SK-N-SH treated with all-trans-retinoic acid at 6 μM for 48 hours (cell line): ENCODE results near the gene KDR.

Experiments used
- ATAC-seq: fragments of 200-7000 bp; cut with Tn5 transposase; 3 replicates; pipeline ENCODE4 v1.9.1; 2020; ENCODE audit warnings: mild to moderate bottlenecking, moderate library complexity
- ARNTL ChIP-seq: fragments of 450-650 bp; formaldehyde crosslinking; IDR thresholded peaks from 2 replicates; pipeline ENCODE4 v1.5.0; 2020; ENCODE audit warnings: low read depth, mild to moderate bottlenecking, moderate library complexity, borderline replicate concordance
- BACH2 ChIP-seq: fragments of 250-450 bp; sonication (Bioruptor Pico); IDR thresholded peaks from 2 replicates; pipeline ENCODE4 v1.9.0; 2021; ENCODE audit warnings: mild to moderate bottlenecking, borderline replicate concordance
- CSDC2 ChIP-seq: fragments of 250-450 bp; sonication (Bioruptor Pico); IDR thresholded peaks from 2 replicates; pipeline ENCODE4 v1.5.0; 2020; ENCODE audit warnings: mild to moderate bottlenecking, moderate library complexity
- GLIS3 ChIP-seq: fragments of 250-450 bp; sonication (Bioruptor Pico); IDR thresholded peaks from 2 replicates; pipeline ENCODE4 v1.5.0; 2020; ENCODE audit warnings: mild to moderate bottlenecking, moderate library complexity
- ISL1 ChIP-seq: fragments of 250-450 bp; sonication (Bioruptor Pico); IDR thresholded peaks from 2 replicates; pipeline ENCODE4 v2.1.2; 2022; ENCODE audit warnings: mild to moderate bottlenecking, moderate library complexity
- OSR1 ChIP-seq: fragments of 250-450 bp; sonication (Bioruptor Pico); IDR thresholded peaks from 2 replicates; pipeline ENCODE4 v1.8.0; 2022; ENCODE audit warnings: moderate library complexity, mild to moderate bottlenecking, inconsistent platforms
- PPARA ChIP-seq: fragments of 250-450 bp; sonication (Bioruptor Pico); IDR thresholded peaks from 2 replicates; pipeline ENCODE4 v1.5.0; 2020; ENCODE audit warnings: mild to moderate bottlenecking, borderline replicate concordance
- RARB ChIP-seq: fragments of 250-450 bp; sonication (Bioruptor Pico); IDR thresholded peaks from 2 replicates; pipeline ENCODE4 v1.8.0; 2021; ENCODE audit warnings: mild to moderate bottlenecking, moderate library complexity
- SNAI2 ChIP-seq: fragments of 250-450 bp; sonication (Bioruptor Pico); IDR thresholded peaks from 2 replicates; pipeline ENCODE4 v1.5.0; 2020; ENCODE audit warnings: mild to moderate bottlenecking, moderate library complexity
- TCF4 ChIP-seq: fragments of 250-450 bp; sonication (Bioruptor Pico); IDR thresholded peaks from 2 replicates; pipeline ENCODE4 v1.8.0; 2021; ENCODE audit warnings: mild to moderate bottlenecking, moderate library complexity, borderline replicate concordance
- TOX ChIP-seq: fragments of 250-450 bp; sonication (Bioruptor Pico); IDR thresholded peaks from 2 replicates; pipeline ENCODE4 v1.8.0; 2021; ENCODE audit warnings: mild to moderate bottlenecking, moderate library complexity, borderline replicate concordance
- ZFP3 ChIP-seq: fragments of 250-450 bp; sonication (Bioruptor Pico); IDR thresholded peaks from 2 replicates; pipeline ENCODE4 v1.5.0; 2020; ENCODE audit warnings: mild to moderate bottlenecking, moderate library complexity
- ZFP30 ChIP-seq: fragments of 450-650 bp; formaldehyde crosslinking; IDR thresholded peaks from 2 replicates; pipeline ENCODE4 v1.5.0; 2022; ENCODE audit warnings: mild to moderate bottlenecking, moderate library complexity
- ZNF565 ChIP-seq: fragments of 450-650 bp; formaldehyde crosslinking; conservative IDR thresholded peaks from 2 replicates; pipeline ENCODE4 v1.5.0; 2020; ENCODE audit warnings: low read depth, mild to moderate bottlenecking, moderate library complexity
- ZNF70 ChIP-seq: fragments of 450-650 bp; formaldehyde crosslinking; IDR thresholded peaks from 2 replicates; pipeline ENCODE4 v1.5.0; 2020; ENCODE audit warnings: mild to moderate bottlenecking, moderate library complexity
- ZNF8 ChIP-seq: fragments of 450-650 bp; formaldehyde crosslinking; IDR thresholded peaks from 2 replicates; pipeline ENCODE4 v1.5.0; 2020; ENCODE audit warnings: mild to moderate bottlenecking, moderate library complexity
- TF ChIP-seq, protein P1 (sequence below): fragments of 250-450 bp; sonication (Bioruptor Pico); IDR thresholded peaks from 2 replicates; pipeline ENCODE4 v1.5.1; 2020; ENCODE audit warnings: low read depth, mild to moderate bottlenecking, moderate library complexity
- TF ChIP-seq, protein P2 (sequence below): fragments of 250-450 bp; sonication (Bioruptor Pico); IDR thresholded peaks from 2 replicates; pipeline ENCODE4 v1.8.0; 2020; ENCODE audit warnings: mild to moderate bottlenecking, moderate library complexity, borderline replicate concordance
- TF ChIP-seq, protein P3 (sequence below): fragments of 250-450 bp; sonication (Bioruptor Pico); IDR thresholded peaks from 2 replicates; pipeline ENCODE4 v1.5.0; 2020; ENCODE audit warnings: mild to moderate bottlenecking, moderate library complexity
- TF ChIP-seq, protein P4 (sequence below): fragments of 250-450 bp; sonication (Bioruptor Pico); IDR thresholded peaks from 2 replicates; pipeline ENCODE4 v1.5.1; 2021; ENCODE audit warnings: mild to moderate bottlenecking, moderate library complexity
- TF ChIP-seq, protein P5 (sequence below): fragments of 250-450 bp; sonication (Bioruptor Pico); IDR thresholded peaks from 2 replicates; pipeline ENCODE4 v1.8.0; 2021; ENCODE audit warnings: low read depth, mild to moderate bottlenecking, moderate library complexity, borderline replicate concordance

Gene KDR

DNA sequence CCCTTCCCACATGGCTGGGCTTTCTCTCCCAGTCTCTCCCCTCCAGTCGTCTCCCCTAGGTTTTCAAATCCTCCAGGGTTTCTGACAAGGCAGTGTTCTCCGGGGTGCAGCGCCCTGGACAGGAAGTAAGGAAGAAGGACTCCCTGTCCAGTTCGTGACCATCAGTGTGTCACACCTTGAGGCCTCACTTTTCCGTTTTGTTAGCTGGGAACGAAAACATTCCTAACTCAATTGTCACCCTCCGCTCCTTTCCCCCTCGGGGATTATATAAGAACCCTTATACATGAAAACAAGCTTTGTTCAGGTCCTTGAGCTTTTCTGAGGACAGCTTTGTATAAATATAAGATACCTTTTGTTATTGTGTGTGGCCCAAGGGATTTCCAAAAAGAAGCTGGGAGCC, 92.1 kb downstream of the KDR start:
- no peak for ATAC-seq

DNA sequence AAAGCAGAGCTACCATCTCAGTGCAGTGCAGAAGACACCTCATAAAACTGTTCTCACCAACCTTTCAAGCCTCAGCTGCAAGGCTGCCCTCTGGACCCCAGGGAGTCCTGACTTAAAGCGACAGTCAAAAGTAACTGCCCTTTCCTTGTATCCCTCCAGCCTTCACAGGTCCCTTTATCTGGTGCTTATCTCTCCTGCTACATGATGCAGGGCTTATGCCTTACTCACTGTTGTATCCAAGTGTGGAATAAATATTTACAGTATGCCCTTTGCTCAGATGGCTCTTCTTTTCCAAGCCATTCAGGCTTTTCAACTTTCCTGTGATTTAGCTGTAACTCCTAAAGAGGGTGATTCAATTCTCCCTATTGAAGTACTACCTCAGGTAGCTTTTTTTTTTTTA, 92.6 kb downstream of the KDR start:
- TF ChIP-seq, protein P1, sequence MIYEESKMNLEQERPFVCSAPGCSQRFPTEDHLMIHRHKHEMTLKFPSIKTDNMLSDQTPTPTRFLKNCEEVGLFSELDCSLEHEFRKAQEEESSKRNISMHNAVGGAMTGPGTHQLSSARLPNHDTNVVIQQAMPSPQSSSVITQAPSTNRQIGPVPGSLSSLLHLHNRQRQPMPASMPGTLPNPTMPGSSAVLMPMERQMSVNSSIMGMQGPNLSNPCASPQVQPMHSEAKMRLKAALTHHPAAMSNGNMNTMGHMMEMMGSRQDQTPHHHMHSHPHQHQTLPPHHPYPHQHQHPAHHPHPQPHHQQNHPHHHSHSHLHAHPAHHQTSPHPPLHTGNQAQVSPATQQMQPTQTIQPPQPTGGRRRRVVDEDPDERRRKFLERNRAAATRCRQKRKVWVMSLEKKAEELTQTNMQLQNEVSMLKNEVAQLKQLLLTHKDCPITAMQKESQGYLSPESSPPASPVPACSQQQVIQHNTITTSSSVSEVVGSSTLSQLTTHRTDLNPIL (CRISPR knock-in tag), result no peak
- TF ChIP-seq TCF4 (no peak), RARB (no peak), PPARA (CRISPR knock-in tag) (no peak), ZNF8 (CRISPR knock-in tag) (no peak), OSR1 (CRISPR knock-in tag) (no peak), SNAI2 (CRISPR knock-in tag) (no peak), ZFP30 (CRISPR knock-in tag) (no peak), CSDC2 (CRISPR knock-in tag) (no peak), ZNF565 (no peak), ARNTL (no peak), ZNF70 (CRISPR knock-in tag) (no peak), TOX (CRISPR knock-in tag) (no peak), ZFP3 (CRISPR knock-in tag) (no peak), BACH2 (CRISPR knock-in tag) (no peak), GLIS3 (CRISPR knock-in tag) (no peak)
- TF ChIP-seq, protein P2, sequence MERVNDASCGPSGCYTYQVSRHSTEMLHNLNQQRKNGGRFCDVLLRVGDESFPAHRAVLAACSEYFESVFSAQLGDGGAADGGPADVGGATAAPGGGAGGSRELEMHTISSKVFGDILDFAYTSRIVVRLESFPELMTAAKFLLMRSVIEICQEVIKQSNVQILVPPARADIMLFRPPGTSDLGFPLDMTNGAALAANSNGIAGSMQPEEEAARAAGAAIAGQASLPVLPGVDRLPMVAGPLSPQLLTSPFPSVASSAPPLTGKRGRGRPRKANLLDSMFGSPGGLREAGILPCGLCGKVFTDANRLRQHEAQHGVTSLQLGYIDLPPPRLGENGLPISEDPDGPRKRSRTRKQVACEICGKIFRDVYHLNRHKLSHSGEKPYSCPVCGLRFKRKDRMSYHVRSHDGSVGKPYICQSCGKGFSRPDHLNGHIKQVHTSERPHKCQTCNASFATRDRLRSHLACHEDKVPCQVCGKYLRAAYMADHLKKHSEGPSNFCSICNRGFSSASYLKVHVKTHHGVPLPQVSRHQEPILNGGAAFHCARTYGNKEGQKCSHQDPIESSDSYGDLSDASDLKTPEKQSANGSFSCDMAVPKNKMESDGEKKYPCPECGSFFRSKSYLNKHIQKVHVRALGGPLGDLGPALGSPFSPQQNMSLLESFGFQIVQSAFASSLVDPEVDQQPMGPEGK (CRISPR knock-in tag), result no peak
- TF ChIP-seq, protein P3, sequence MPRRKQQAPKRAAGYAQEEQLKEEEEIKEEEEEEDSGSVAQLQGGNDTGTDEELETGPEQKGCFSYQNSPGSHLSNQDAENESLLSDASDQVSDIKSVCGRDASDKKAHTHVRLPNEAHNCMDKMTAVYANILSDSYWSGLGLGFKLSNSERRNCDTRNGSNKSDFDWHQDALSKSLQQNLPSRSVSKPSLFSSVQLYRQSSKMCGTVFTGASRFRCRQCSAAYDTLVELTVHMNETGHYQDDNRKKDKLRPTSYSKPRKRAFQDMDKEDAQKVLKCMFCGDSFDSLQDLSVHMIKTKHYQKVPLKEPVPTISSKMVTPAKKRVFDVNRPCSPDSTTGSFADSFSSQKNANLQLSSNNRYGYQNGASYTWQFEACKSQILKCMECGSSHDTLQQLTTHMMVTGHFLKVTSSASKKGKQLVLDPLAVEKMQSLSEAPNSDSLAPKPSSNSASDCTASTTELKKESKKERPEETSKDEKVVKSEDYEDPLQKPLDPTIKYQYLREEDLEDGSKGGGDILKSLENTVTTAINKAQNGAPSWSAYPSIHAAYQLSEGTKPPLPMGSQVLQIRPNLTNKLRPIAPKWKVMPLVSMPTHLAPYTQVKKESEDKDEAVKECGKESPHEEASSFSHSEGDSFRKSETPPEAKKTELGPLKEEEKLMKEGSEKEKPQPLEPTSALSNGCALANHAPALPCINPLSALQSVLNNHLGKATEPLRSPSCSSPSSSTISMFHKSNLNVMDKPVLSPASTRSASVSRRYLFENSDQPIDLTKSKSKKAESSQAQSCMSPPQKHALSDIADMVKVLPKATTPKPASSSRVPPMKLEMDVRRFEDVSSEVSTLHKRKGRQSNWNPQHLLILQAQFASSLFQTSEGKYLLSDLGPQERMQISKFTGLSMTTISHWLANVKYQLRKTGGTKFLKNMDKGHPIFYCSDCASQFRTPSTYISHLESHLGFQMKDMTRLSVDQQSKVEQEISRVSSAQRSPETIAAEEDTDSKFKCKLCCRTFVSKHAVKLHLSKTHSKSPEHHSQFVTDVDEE (CRISPR knock-in tag), result no peak
- TF ChIP-seq, protein P4, sequence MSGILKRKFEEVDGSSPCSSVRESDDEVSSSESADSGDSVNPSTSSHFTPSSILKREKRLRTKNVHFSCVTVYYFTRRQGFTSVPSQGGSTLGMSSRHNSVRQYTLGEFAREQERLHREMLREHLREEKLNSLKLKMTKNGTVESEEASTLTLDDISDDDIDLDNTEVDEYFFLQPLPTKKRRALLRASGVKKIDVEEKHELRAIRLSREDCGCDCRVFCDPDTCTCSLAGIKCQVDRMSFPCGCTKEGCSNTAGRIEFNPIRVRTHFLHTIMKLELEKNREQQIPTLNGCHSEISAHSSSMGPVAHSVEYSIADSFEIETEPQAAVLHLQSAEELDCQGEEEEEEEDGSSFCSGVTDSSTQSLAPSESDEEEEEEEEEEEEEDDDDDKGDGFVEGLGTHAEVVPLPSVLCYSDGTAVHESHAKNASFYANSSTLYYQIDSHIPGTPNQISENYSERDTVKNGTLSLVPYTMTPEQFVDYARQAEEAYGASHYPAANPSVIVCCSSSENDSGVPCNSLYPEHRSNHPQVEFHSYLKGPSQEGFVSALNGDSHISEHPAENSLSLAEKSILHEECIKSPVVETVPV (CRISPR knock-in tag), result no peak
- TF ChIP-seq, protein P5, sequence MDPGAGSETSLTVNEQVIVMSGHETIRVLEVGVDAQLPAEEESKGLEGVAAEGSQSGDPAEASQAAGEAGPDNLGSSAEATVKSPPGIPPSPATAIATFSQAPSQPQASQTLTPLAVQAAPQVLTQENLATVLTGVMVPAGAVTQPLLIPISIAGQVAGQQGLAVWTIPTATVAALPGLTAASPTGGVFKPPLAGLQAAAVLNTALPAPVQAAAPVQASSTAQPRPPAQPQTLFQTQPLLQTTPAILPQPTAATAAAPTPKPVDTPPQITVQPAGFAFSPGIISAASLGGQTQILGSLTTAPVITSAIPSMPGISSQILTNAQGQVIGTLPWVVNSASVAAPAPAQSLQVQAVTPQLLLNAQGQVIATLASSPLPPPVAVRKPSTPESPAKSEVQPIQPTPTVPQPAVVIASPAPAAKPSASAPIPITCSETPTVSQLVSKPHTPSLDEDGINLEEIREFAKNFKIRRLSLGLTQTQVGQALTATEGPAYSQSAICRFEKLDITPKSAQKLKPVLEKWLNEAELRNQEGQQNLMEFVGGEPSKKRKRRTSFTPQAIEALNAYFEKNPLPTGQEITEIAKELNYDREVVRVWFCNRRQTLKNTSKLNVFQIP (CRISPR knock-in tag), result no peak
- TF ChIP-seq, all 23 proteins: peak for 0
- no peak for ATAC-seq

More for the DNA sequence above, 92.1 kb downstream of the KDR start:
- TF ChIP-seq BACH2 (CRISPR knock-in tag), result no peak

DNA sequence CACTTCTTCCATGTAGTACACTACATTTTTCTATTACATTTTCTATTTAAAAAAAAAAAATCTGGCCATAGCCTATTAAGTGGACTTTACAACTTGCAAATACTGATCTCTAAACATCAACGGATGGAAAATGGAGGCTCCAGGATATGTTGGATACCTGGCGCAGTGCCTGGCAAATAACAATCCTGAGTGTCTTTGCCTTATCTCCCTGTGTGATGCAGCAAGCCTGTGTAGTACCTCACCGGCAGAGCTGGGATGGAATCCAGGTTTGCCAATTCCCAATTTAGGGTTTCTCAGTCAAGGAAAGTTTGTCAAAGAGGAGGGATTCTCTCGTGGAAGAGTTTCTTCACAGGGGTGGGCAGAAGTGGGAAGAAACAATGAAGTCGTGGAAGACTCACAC, 93.2 kb downstream of the KDR start:
- ATAC-seq, result no peak
- no peak for TF ChIP-seq ISL1 (CRISPR knock-in tag)
- TF ChIP-seq, protein P3 (CRISPR knock-in tag), result no peak
- TF ChIP-seq ZFP30 (CRISPR knock-in tag), result no peak
- TF ChIP-seq ZNF565, result no peak
- TF ChIP-seq RARB, result no peak
- TF ChIP-seq SNAI2 (CRISPR knock-in tag), result no peak
- TF ChIP-seq, all 23 proteins: peak for 0
